CD4-positive, alpha-beta T cell treated with Interleukin-17A for 1 hour (primary cell): ENCODE data around the gene GRIK4.
"Not testable (repeated sequence)": the region's sequence is repeated elsewhere in the genome, so short reads cannot be mapped to it uniquely, and the experiment has no call there.

Source experiments
- DNase-seq: peaks from one replicate; pipeline ENCODE4 v3.0.0-alpha.2; 2020

GRIK4 gene

GRCh38 chr11:120511116-120511819 lies at the start of gene GRIK4:
Gene GRIK4 (plus strand): TSS chr11:120511748. CDS start chr11:120660319, 148,571 bp downstream.
- DNase-seq = peak; percentile 61

GRCh38 chr11:120462825-120463224 lies 48.7 kb upstream of the GRIK4 start:
- no peak for DNase-seq

GRCh38 chr11:120465921-120466534 lies 45.5 kb upstream of the GRIK4 start:
- no peak for DNase-seq

- no peak for DNase-seq
Measured at GRCh38 chr11:120467627-120468026, 43.9 kb upstream of the GRIK4 start.

- no peak for DNase-seq
Measured at GRCh38 chr11:120471131-120471530, 40.4 kb upstream of the GRIK4 start.

- no peak for DNase-seq
Measured at GRCh38 chr11:120471994-120472393, 39.6 kb upstream of the GRIK4 start.

- no peak for DNase-seq
Measured at GRCh38 chr11:120473503-120473902, 38.0 kb upstream of the GRIK4 start.

GRCh38 chr11:120482149-120482548 lies 29.4 kb upstream of the GRIK4 start:
- no peak for DNase-seq

- DNase-seq = no peak
Measured at GRCh38 chr11:120484722-120485121, 26.8 kb upstream of the GRIK4 start.

- no peak for DNase-seq
Measured at GRCh38 chr11:120486138-120486537, 25.4 kb upstream of the GRIK4 start.

- no peak for DNase-seq
Measured at GRCh38 chr11:120489799-120490198, 21.7 kb upstream of the GRIK4 start.

- DNase-seq = no peak
Measured at GRCh38 chr11:120492486-120492885, 19.1 kb upstream of the GRIK4 start.

- no peak for DNase-seq
Measured at GRCh38 chr11:120494595-120494994, 17.0 kb upstream of the GRIK4 start.

GRCh38 chr11:120499088-120499487 lies 12.5 kb upstream of the GRIK4 start:
- DNase-seq = no peak

- DNase-seq = no peak
Measured at GRCh38 chr11:120499859-120500258, 11.7 kb upstream of the GRIK4 start.

GRCh38 chr11:120500414-120501071 lies 11.0 kb upstream of the GRIK4 start:
- no peak for DNase-seq

- no peak for DNase-seq
Measured at GRCh38 chr11:120501440-120501839, 10.1 kb upstream of the GRIK4 start.

- DNase-seq = no peak
Measured at GRCh38 chr11:120501976-120502755, 9.4 kb upstream of the GRIK4 start.

GRCh38 chr11:120503529-120503928 lies 8.0 kb upstream of the GRIK4 start:
- not testable (repeated sequence) for DNase-seq

- no peak for DNase-seq
Measured at GRCh38 chr11:120505801-120506425, 5.6 kb upstream of the GRIK4 start.

- DNase-seq = no peak
Measured at GRCh38 chr11:120509346-120510053, 2.0 kb upstream of the GRIK4 start.
